ENCODE measurements around the gene RFPL3. TPM values are rescaled to one million over a fixed set of nuclear protein-coding genes. Genes with fewer than 3 reads are reported as not detected.

Gene RFPL3
- total and polyA plus RNA-seq, 7 experiments from 2014 or later, result not detected

GRCh38 chr22:32328306-32329201, 29.1 kb upstream of the RFPL3 start:
- H3K36me3 ChIP-seq (ENCODE audit: control insufficient read depth in 2 of 3, insufficient read depth in 3 of 3, low read length in 3 of 3), result no peaks in the 10 kb centered on the region
- no peak overlapping the region for H3K27ac Mint-ChIP-seq
- no peaks in the 10 kb centered on the region for H3K9me3 ChIP-seq (ENCODE audit: control insufficient read depth in 2 of 3, low read length in 3 of 3)
- no peaks in the 10 kb centered on the region for H3K4me1 ChIP-seq (ENCODE audit: control insufficient read depth in 2 of 2, insufficient read depth in 2 of 2, low read length in 2 of 2)
- H3K36me3 Mint-ChIP-seq, result no peaks in the 10 kb centered on the region
- no peaks in the 10 kb centered on the region for H3K27me3 ChIP-seq (ENCODE audit: control insufficient read depth in 2 of 2, insufficient read depth in 2 of 2, low read length in 2 of 2)
- no peak overlapping the region for H3K4me3 Mint-ChIP-seq
- H3K27ac ChIP-seq (ENCODE audit: low read depth, low read length), result no peak overlapping the region
- peaks cover 0 to 12% (median 11%) of the 10 kb centered on the region in 5 donors for H3K27me3 Mint-ChIP-seq
- no peak for DNase-seq
- no peaks in the 10 kb centered on the region for H3K9me3 Mint-ChIP-seq
- no peak overlapping the region for H3K4me3 ChIP-seq (ENCODE audit: low read length)
- ChIA-PET POLR2A (no interaction called here), CTCF (no interaction called here)
- no peak for ATAC-seq
- H3K4me1 Mint-ChIP-seq, result no peaks in the 10 kb centered on the region
- intact Hi-C loops (cut with micrococcal nuclease), result no loop called here

GRCh38 chr22:32329202-32329645, 28.4 kb upstream of the RFPL3 start:
- peak overlapping the region in 1 of 9 donors; percentile 36 for H3K27ac Mint-ChIP-seq
- POLR2A ChIA-PET, result no interaction called here
- no peak for DNase-seq

DNA sequence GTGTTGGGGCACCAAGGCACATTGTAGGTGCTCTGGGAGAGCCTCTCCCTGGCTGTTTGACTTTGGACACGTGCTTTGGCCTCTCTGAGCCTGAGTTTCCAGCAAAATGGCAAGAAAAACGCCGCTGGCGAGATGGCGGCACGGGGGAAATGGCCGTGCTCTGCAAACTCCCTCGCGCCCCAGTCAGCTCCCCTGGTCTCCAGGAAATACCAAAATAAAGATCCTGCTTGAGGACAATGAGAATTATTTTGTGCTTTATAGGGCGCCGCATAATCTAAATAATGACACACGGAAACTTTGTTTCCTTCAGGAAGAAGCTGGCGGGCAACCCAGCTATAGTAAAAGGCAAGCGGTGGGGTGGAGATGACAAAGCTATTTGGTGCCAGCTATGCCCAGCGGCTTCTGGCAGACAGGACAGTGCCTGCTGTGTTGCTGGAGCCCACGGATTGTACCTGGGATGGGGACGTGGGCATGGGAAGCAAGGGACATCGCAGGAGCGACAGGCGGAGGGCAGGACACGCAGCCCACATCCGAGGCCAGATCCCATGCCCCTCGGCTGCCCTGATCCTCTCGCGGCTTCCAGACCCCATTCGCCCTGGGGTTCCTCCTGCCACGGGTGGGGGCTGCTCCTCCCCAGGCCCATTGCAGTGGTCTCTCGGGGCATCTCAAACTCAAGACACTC, 26.3 kb upstream of the RFPL3 start:
- intact Hi-C loops (cut with micrococcal nuclease), result no loop called here
- H3K27me3 ChIP-seq (ENCODE audit: control insufficient read depth in 2 of 2, insufficient read depth in 2 of 2, low read length in 2 of 2), result no peaks in the 10 kb centered on the region
- no peaks in the 10 kb centered on the region for H3K9me3 Mint-ChIP-seq

More at GRCh38 chr22:32329202-32329645, 28.4 kb upstream of the RFPL3 start:
- H3K4me3 Mint-ChIP-seq, result no peak overlapping the region
- Histone ChIP-seq H3K4me1 (ENCODE audit: control insufficient read depth in 2 of 2, insufficient read depth in 2 of 2, low read length in 2 of 2) (no peaks in the 10 kb centered on the region), H3K9me3 (ENCODE audit: control insufficient read depth in 2 of 3, low read length in 3 of 3) (no peaks in the 10 kb centered on the region), H3K36me3 (ENCODE audit: control insufficient read depth in 2 of 3, insufficient read depth in 3 of 3, low read length in 3 of 3) (no peaks in the 10 kb centered on the region), H3K4me3 (ENCODE audit: low read length) (no peak overlapping the region), H3K27ac (ENCODE audit: low read depth, low read length) (no peak overlapping the region), H3K27me3 (ENCODE audit: control insufficient read depth in 2 of 2, insufficient read depth in 2 of 2, low read length in 2 of 2) (no peaks in the 10 kb centered on the region)
- no peaks in the 10 kb centered on the region for H3K4me1 Mint-ChIP-seq
- no peaks in the 10 kb centered on the region for H3K36me3 Mint-ChIP-seq
- intact Hi-C loops (cut with micrococcal nuclease), result no loop called here
- H3K27me3 Mint-ChIP-seq, result peaks cover 0 to 19% (median 17%) of the 10 kb centered on the region in 5 donors
- CTCF ChIA-PET, result no interaction called here
- ATAC-seq, result no peak
- no peaks in the 10 kb centered on the region for H3K9me3 Mint-ChIP-seq

GRCh38 chr22:32331918-32332725, 25.5 kb upstream of the RFPL3 start:
- intact Hi-C loops (cut with micrococcal nuclease), result no loop called here
- no peaks in the 10 kb centered on the region for H3K27me3 ChIP-seq (ENCODE audit: control insufficient read depth in 2 of 2, insufficient read depth in 2 of 2, low read length in 2 of 2)

More for the DNA sequence above, 26.3 kb upstream of the RFPL3 start:
- H3K4me3 Mint-ChIP-seq, result no peak overlapping the region
- H3K27ac Mint-ChIP-seq, result no peak overlapping the region
- no peak for ATAC-seq
- Histone ChIP-seq H3K36me3 (ENCODE audit: control insufficient read depth in 2 of 3, insufficient read depth in 3 of 3, low read length in 3 of 3) (no peaks in the 10 kb centered on the region), H3K4me3 (ENCODE audit: low read length) (no peak overlapping the region), H3K4me1 (ENCODE audit: control insufficient read depth in 2 of 2, insufficient read depth in 2 of 2, low read length in 2 of 2) (no peaks in the 10 kb centered on the region), H3K9me3 (ENCODE audit: control insufficient read depth in 2 of 3, low read length in 3 of 3) (no peaks in the 10 kb centered on the region), H3K27ac (ENCODE audit: low read depth, low read length) (no peak overlapping the region)
- POLR2A ChIA-PET, result no interaction called here
- CTCF ChIA-PET, result no interaction called here
- H3K4me1 Mint-ChIP-seq, result no peaks in the 10 kb centered on the region
- H3K27me3 Mint-ChIP-seq, result peaks cover 0 to 26% (median 21%) of the 10 kb centered on the region in 5 donors
- no peaks in the 10 kb centered on the region for H3K36me3 Mint-ChIP-seq
- no peak for DNase-seq

DNA sequence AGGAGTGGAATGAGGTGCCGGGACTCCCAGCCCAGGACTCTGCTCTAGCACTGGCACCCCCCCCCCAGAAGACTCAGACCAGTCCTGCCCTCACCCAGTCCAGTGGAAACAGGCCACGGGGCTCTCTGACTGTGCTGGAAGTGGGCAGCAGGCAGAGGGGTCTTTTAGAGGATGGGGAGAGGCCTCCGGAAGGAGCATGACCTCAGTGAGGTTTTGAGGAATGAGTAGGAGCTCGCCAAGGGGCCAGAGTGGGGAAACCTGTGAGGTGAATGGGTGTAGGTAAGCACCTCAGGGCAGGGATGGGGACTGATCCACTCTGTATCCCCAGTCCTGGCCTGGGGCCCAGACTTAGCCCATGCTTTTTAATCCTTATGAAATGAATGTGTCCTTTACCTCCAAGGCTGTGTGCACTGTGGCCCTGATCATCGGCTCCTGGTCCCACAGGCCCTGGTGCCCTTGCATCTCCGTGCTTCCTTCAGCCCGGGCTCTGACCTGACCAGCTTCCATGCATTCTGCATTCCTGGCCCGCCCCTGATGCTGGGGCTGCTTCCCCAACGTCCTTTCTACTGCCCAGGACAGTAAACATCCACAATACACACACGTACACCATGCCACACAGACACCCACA, 24.4 kb upstream of the RFPL3 start:
- Histone ChIP-seq H3K27me3 (ENCODE audit: control insufficient read depth in 2 of 2, insufficient read depth in 2 of 2, low read length in 2 of 2) (no peaks in the 10 kb centered on the region), H3K36me3 (ENCODE audit: control insufficient read depth in 2 of 3, insufficient read depth in 3 of 3, low read length in 3 of 3) (no peaks in the 10 kb centered on the region), H3K4me1 (ENCODE audit: control insufficient read depth in 2 of 2, insufficient read depth in 2 of 2, low read length in 2 of 2) (no peaks in the 10 kb centered on the region), H3K9me3 (ENCODE audit: control insufficient read depth in 2 of 3, low read length in 3 of 3) (no peaks in the 10 kb centered on the region), H3K4me3 (ENCODE audit: low read length) (no peak overlapping the region), H3K27ac (ENCODE audit: low read depth, low read length) (no peak overlapping the region)
- no peak for DNase-seq
- Mint-ChIP-seq H3K27me3 (peaks cover 4 to 26% (median 21%) of the 10 kb centered on the region in 5 donors), H3K9me3 (no peaks in the 10 kb centered on the region), H3K4me3 (no peak overlapping the region), H3K27ac (no peak overlapping the region), H3K36me3 (no peaks in the 10 kb centered on the region), H3K4me1 (no peaks in the 10 kb centered on the region)
- no peak for ATAC-seq
- CTCF ChIA-PET, result no interaction called here
- intact Hi-C loops (cut with micrococcal nuclease), result no loop called here
- POLR2A ChIA-PET, result no interaction called here

More at GRCh38 chr22:32331918-32332725, 25.5 kb upstream of the RFPL3 start:
- no peak overlapping the region for H3K4me3 ChIP-seq (ENCODE audit: low read length)
- no peaks in the 10 kb centered on the region for H3K36me3 Mint-ChIP-seq
- no peaks in the 10 kb centered on the region for H3K9me3 ChIP-seq (ENCODE audit: control insufficient read depth in 2 of 3, low read length in 3 of 3)
- no peaks in the 10 kb centered on the region for H3K36me3 ChIP-seq (ENCODE audit: control insufficient read depth in 2 of 3, insufficient read depth in 3 of 3, low read length in 3 of 3)
- no peaks in the 10 kb centered on the region for H3K4me1 ChIP-seq (ENCODE audit: control insufficient read depth in 2 of 2, insufficient read depth in 2 of 2, low read length in 2 of 2)
- peaks cover 0 to 26% (median 21%) of the 10 kb centered on the region in 5 donors for H3K27me3 Mint-ChIP-seq
- DNase-seq (no peak), ATAC-seq (no peak)
- no peak overlapping the region for H3K4me3 Mint-ChIP-seq
- no peaks in the 10 kb centered on the region for H3K9me3 Mint-ChIP-seq
- POLR2A ChIA-PET, result no interaction called here
- H3K27ac Mint-ChIP-seq, result peak overlapping the region in 1 of 9 donors; percentile 46
- CTCF ChIA-PET, result no interaction called here
- H3K27ac ChIP-seq (ENCODE audit: low read depth, low read length), result no peak overlapping the region
- no peaks in the 10 kb centered on the region for H3K4me1 Mint-ChIP-seq
